ENCODE measurements around the gene PSAPL1.

PSAPL1 gene

GRCh38 chr4:7400671-7401298 is 33.9 kb downstream of the PSAPL1 start:
- peaks cover 29% of the 10 kb centered on the region for H3K4me1 ChIP-seq (ENCODE audit: control insufficient read depth, low read length)
- H3K36me3 ChIP-seq (ENCODE audit: control insufficient read depth, low read length), result no peaks in the 10 kb centered on the region
- no peak overlapping the region for H3K27ac ChIP-seq (ENCODE audit: low read depth, low read length)
- no peaks in the 10 kb centered on the region for H3K9me2 ChIP-seq (replicated peaks; ENCODE audit: control insufficient read depth, low read length)
- no peaks in the 10 kb centered on the region for H3F3A ChIP-seq (ENCODE audit: control insufficient read depth, insufficient read depth)
- no peaks in the 10 kb centered on the region for H3K9me3 ChIP-seq (ENCODE audit: control insufficient read depth, insufficient read depth, low read length)
- no peaks in the 10 kb centered on the region for H4K20me1 ChIP-seq (ENCODE audit: control insufficient read depth, insufficient read depth, low read depth, low read length)
- TF ChIP-seq, protein P1, sequence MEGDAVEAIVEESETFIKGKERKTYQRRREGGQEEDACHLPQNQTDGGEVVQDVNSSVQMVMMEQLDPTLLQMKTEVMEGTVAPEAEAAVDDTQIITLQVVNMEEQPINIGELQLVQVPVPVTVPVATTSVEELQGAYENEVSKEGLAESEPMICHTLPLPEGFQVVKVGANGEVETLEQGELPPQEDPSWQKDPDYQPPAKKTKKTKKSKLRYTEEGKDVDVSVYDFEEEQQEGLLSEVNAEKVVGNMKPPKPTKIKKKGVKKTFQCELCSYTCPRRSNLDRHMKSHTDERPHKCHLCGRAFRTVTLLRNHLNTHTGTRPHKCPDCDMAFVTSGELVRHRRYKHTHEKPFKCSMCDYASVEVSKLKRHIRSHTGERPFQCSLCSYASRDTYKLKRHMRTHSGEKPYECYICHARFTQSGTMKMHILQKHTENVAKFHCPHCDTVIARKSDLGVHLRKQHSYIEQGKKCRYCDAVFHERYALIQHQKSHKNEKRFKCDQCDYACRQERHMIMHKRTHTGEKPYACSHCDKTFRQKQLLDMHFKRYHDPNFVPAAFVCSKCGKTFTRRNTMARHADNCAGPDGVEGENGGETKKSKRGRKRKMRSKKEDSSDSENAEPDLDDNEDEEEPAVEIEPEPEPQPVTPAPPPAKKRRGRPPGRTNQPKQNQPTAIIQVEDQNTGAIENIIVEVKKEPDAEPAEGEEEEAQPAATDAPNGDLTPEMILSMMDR (IDR thresholded peaks at IDR 0.05; ENCODE audit: low read depth, low read length, poor library complexity, severe bottlenecking), result no peak
- no peak for TF ChIP-seq EZH2phosphoT487 (IDR thresholded peaks at IDR 0.05; ENCODE audit: borderline replicate concordance, low read length)
- no peaks in the 10 kb centered on the region for H3K27me3 ChIP-seq (ENCODE audit: control insufficient read depth, low read length)
- no peak overlapping the region for H3K4me2 ChIP-seq (ENCODE audit: low read length)
- no peak overlapping the region for H3K4me3 ChIP-seq (ENCODE audit: low read length)
- H3K79me2 ChIP-seq (ENCODE audit: control insufficient read depth, low read length), result no peaks in the 10 kb centered on the region

- H3K4me1 ChIP-seq (ENCODE audit: control insufficient read depth, low read length), result peaks cover 33% of the 10 kb centered on the region
- H3K9me3 ChIP-seq (ENCODE audit: control insufficient read depth, insufficient read depth, low read length), result no peaks in the 10 kb centered on the region
- H3K9me2 ChIP-seq (replicated peaks; ENCODE audit: control insufficient read depth, low read length), result no peaks in the 10 kb centered on the region
- no peaks in the 10 kb centered on the region for H4K20me1 ChIP-seq (ENCODE audit: control insufficient read depth, insufficient read depth, low read depth, low read length)
- no peak overlapping the region for H3K27ac ChIP-seq (ENCODE audit: low read depth, low read length)
- H3K79me2 ChIP-seq (ENCODE audit: control insufficient read depth, low read length), result no peaks in the 10 kb centered on the region
- H3K4me2 ChIP-seq (ENCODE audit: low read length), result no peak overlapping the region
- TF ChIP-seq EZH2phosphoT487 (IDR thresholded peaks at IDR 0.05; ENCODE audit: borderline replicate concordance, low read length), result no peak
- TF ChIP-seq, protein P1 (IDR thresholded peaks at IDR 0.05; ENCODE audit: low read depth, low read length, poor library complexity, severe bottlenecking), result no peak
- no peaks in the 10 kb centered on the region for H3F3A ChIP-seq (ENCODE audit: control insufficient read depth, insufficient read depth)
- H3K4me3 ChIP-seq (ENCODE audit: low read length), result no peak overlapping the region
- H3K27me3 ChIP-seq (ENCODE audit: control insufficient read depth, low read length), result no peaks in the 10 kb centered on the region
- H3K36me3 ChIP-seq (ENCODE audit: control insufficient read depth, low read length), result no peaks in the 10 kb centered on the region
Observed at GRCh38 chr4:7399440-7400234, 35.1 kb downstream of the PSAPL1 start.

- H3K79me2 ChIP-seq (ENCODE audit: control insufficient read depth, low read length), result no peaks in the 10 kb centered on the region
- no peaks in the 10 kb centered on the region for H3K27me3 ChIP-seq (ENCODE audit: control insufficient read depth, low read length)
- TF ChIP-seq, protein P1 (IDR thresholded peaks at IDR 0.05; ENCODE audit: low read depth, low read length, poor library complexity, severe bottlenecking), result no peak
- TF ChIP-seq EZH2phosphoT487 (IDR thresholded peaks at IDR 0.05; ENCODE audit: borderline replicate concordance, low read length), result no peak
- no peaks in the 10 kb centered on the region for H3K36me3 ChIP-seq (ENCODE audit: control insufficient read depth, low read length)
- peaks cover 25% of the 10 kb centered on the region for H3K4me1 ChIP-seq (ENCODE audit: control insufficient read depth, low read length)
- no peaks in the 10 kb centered on the region for H3K9me3 ChIP-seq (ENCODE audit: control insufficient read depth, insufficient read depth, low read length)
- no peak overlapping the region for H3K4me2 ChIP-seq (ENCODE audit: low read length)
- H3K27ac ChIP-seq (ENCODE audit: low read depth, low read length), result no peak overlapping the region
- no peaks in the 10 kb centered on the region for H4K20me1 ChIP-seq (ENCODE audit: control insufficient read depth, insufficient read depth, low read depth, low read length)
- H3K9me2 ChIP-seq (replicated peaks; ENCODE audit: control insufficient read depth, low read length), result no peaks in the 10 kb centered on the region
- H3K4me3 ChIP-seq (ENCODE audit: low read length), result no peak overlapping the region
- no peaks in the 10 kb centered on the region for H3F3A ChIP-seq (ENCODE audit: control insufficient read depth, insufficient read depth)
Observed at GRCh38 chr4:7398788-7399439, 35.8 kb downstream of the PSAPL1 start.
